ENCODE data around the gene NAALADL2.
"Not testable (repeated sequence)": the region's sequence is repeated elsewhere in the genome, so short reads cannot be mapped to it uniquely, and the experiment has no call there.

Gene NAALADL2

GRCh38 chr3:175729466-175729865 is 870.3 kb downstream of the NAALADL2 start:
- DNase-seq = no peak

GRCh38 chr3:175731543-175731942 is 872.4 kb downstream of the NAALADL2 start:
- DNase-seq = no peak

- no peak for DNase-seq
Observed at GRCh38 chr3:175732017-175732416, 872.9 kb downstream of the NAALADL2 start.

GRCh38 chr3:175735866-175736265 is 876.7 kb downstream of the NAALADL2 start:
- DNase-seq = no peak

- DNase-seq = no peak
Observed at GRCh38 chr3:175737646-175738572, 878.8 kb downstream of the NAALADL2 start.

- no peak for DNase-seq
Observed at GRCh38 chr3:175741951-175742350, 882.8 kb downstream of the NAALADL2 start.

GRCh38 chr3:175743733-175744400 is 884.7 kb downstream of the NAALADL2 start:
- no peak for DNase-seq

GRCh38 chr3:175746308-175746707 is 887.2 kb downstream of the NAALADL2 start:
- no peak for DNase-seq

- no peak for DNase-seq
Observed at GRCh38 chr3:175748087-175748730, 889.1 kb downstream of the NAALADL2 start.

GRCh38 chr3:175749981-175750380 is 890.8 kb downstream of the NAALADL2 start:
- no peak for DNase-seq

GRCh38 chr3:175751089-175751488 is 892.0 kb downstream of the NAALADL2 start:
- no peak for DNase-seq

GRCh38 chr3:175763948-175764347 is 904.8 kb downstream of the NAALADL2 start:
- DNase-seq = no peak

GRCh38 chr3:175764722-175765121 is 905.6 kb downstream of the NAALADL2 start:
- DNase-seq = no peak

GRCh38 chr3:175770426-175770825 is 911.3 kb downstream of the NAALADL2 start:
- no peak for DNase-seq

GRCh38 chr3:175777495-175777894 is 918.4 kb downstream of the NAALADL2 start:
- no peak for DNase-seq

- DNase-seq = no peak
Observed at GRCh38 chr3:175777965-175778364, 918.8 kb downstream of the NAALADL2 start.

GRCh38 chr3:175778994-175779393 is 919.9 kb downstream of the NAALADL2 start:
- no peak for DNase-seq

- not testable (repeated sequence) for DNase-seq
Observed at GRCh38 chr3:175787109-175787508, 928.0 kb downstream of the NAALADL2 start.

- DNase-seq = no peak
Observed at GRCh38 chr3:175792245-175792644, 933.1 kb downstream of the NAALADL2 start.

GRCh38 chr3:175798326-175798725 is 939.2 kb downstream of the NAALADL2 start:
- no peak for DNase-seq

GRCh38 chr3:175805825-175806224 is 946.7 kb downstream of the NAALADL2 start:
- DNase-seq = no peak

- DNase-seq = no peak
Observed at GRCh38 chr3:175807175-175807574, 948.0 kb downstream of the NAALADL2 start.

- no peak for DNase-seq
Observed at GRCh38 chr3:175818811-175819464, 959.8 kb downstream of the NAALADL2 start.

All from NCI-H187 (cell line).